NCI-H2081 (cell line): ENCODE data around the gene PPFIBP1.
"Not testable (repeated sequence)": the region's sequence is repeated elsewhere in the genome, so short reads cannot be mapped to it uniquely, and the experiment has no call there.

Source experiments
- DNase-seq, 2 experiments: peaks; one replicate each; lab custom pipeline; 2025; lab: John Stamatoyannopoulos, UW

PPFIBP1 gene

GRCh38 chr12:27627123-27627852 is 103.3 kb downstream of the PPFIBP1 start:
- DNase-seq = no peak

GRCh38 chr12:27627853-27628469 is 104.0 kb downstream of the PPFIBP1 start:
- DNase-seq = not testable (repeated sequence)

GRCh38 chr12:27630219-27630618 is 106.2 kb downstream of the PPFIBP1 start:
- DNase-seq = not testable (repeated sequence)

GRCh38 chr12:27631365-27631764 is 107.4 kb downstream of the PPFIBP1 start:
- no peak for DNase-seq

GRCh38 chr12:27631813-27632491 is 107.9 kb downstream of the PPFIBP1 start:
- DNase-seq = no peak

- DNase-seq = peak; percentile 46 to 61
Observed at GRCh38 chr12:27635349-27635972, 111.5 kb downstream of the PPFIBP1 start.

GRCh38 chr12:27636569-27636968 is 112.6 kb downstream of the PPFIBP1 start:
- DNase-seq = not testable (repeated sequence)

GRCh38 chr12:27637524-27637923 is 113.5 kb downstream of the PPFIBP1 start:
- no peak for DNase-seq

- DNase-seq = no peak
Observed at GRCh38 chr12:27639265-27639664, 115.3 kb downstream of the PPFIBP1 start.

GRCh38 chr12:27640566-27641200 is 116.7 kb downstream of the PPFIBP1 start:
- not testable (repeated sequence) for DNase-seq

- DNase-seq = not testable (repeated sequence)
Observed at GRCh38 chr12:27642361-27642760, 118.4 kb downstream of the PPFIBP1 start.

GRCh38 chr12:27642892-27643291 is 118.9 kb downstream of the PPFIBP1 start:
- DNase-seq = not testable (repeated sequence)

GRCh38 chr12:27644158-27644845 is 120.3 kb downstream of the PPFIBP1 start:
- no peak for DNase-seq

- no peak for DNase-seq
Observed at GRCh38 chr12:27645671-27646070, 121.7 kb downstream of the PPFIBP1 start.

- DNase-seq = no peak
Observed at GRCh38 chr12:27646149-27646548, 122.1 kb downstream of the PPFIBP1 start.

GRCh38 chr12:27650011-27650410 is 126.0 kb downstream of the PPFIBP1 start:
- no peak for DNase-seq

GRCh38 chr12:27651201-27651600 is 127.2 kb downstream of the PPFIBP1 start:
- DNase-seq = no peak

- DNase-seq = peak; percentile 63 to 67
Observed at GRCh38 chr12:27652174-27652763, 128.3 kb downstream of the PPFIBP1 start.

GRCh38 chr12:27653661-27654060 is 129.7 kb downstream of the PPFIBP1 start:
- no peak for DNase-seq

- DNase-seq = not testable (repeated sequence)
Observed at GRCh38 chr12:27655476-27655875, 131.5 kb downstream of the PPFIBP1 start.

- no peak for DNase-seq
Observed at GRCh38 chr12:27657296-27657695, 133.3 kb downstream of the PPFIBP1 start.
